GM12873 (cell line): Measurements from ENCODE around the gene CDC42BPA.

Experiments used
- TF ChIP-seq, protein P1 (sequence below): IDR thresholded peaks from 2 replicates; pipeline ENCODE4 v1.5.1; 2012; ENCODE audit warnings: low read depth, mild to moderate bottlenecking, moderate library complexity, low read length, control low read depth; ENCODE audit not compliant: insufficient read depth; ENCODE audit errors: missing control alignments

The CDC42BPA gene

GRCh38 chr1:227225715-227226346, 92.5 kb downstream of the CDC42BPA start:
- TF ChIP-seq, protein P1, sequence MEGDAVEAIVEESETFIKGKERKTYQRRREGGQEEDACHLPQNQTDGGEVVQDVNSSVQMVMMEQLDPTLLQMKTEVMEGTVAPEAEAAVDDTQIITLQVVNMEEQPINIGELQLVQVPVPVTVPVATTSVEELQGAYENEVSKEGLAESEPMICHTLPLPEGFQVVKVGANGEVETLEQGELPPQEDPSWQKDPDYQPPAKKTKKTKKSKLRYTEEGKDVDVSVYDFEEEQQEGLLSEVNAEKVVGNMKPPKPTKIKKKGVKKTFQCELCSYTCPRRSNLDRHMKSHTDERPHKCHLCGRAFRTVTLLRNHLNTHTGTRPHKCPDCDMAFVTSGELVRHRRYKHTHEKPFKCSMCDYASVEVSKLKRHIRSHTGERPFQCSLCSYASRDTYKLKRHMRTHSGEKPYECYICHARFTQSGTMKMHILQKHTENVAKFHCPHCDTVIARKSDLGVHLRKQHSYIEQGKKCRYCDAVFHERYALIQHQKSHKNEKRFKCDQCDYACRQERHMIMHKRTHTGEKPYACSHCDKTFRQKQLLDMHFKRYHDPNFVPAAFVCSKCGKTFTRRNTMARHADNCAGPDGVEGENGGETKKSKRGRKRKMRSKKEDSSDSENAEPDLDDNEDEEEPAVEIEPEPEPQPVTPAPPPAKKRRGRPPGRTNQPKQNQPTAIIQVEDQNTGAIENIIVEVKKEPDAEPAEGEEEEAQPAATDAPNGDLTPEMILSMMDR = no peak

DNA sequence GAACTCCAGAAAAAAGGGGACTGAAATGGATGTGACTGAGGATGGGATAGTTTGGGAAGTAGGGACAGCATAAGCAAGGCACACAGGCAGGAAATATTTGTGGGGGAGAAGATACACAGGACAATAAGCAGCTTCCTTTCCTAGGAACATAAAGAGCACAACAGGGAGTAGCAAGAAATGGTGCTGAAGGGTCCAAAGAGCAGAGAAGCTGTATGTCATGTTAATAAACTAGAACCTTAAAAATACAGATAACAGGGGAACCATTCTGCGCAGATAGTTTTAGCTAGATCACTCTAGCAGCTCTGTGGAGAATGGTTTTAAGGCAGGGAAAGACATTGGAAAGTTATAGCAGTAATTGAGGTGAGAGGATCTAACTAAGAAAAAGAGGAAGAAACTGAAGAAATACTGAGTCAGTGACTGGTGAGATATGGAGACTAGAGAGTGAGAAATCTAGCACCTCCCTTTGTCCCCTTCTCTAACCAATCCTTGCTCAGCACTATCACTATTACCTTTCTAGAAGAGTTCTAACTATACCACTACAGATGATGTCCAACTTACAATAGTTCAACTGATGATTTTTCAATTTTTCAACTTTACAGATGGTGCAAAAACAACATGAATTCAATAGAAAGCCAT, 95.0 kb downstream of the CDC42BPA start:
- TF ChIP-seq, protein P1 = no peak

DNA sequence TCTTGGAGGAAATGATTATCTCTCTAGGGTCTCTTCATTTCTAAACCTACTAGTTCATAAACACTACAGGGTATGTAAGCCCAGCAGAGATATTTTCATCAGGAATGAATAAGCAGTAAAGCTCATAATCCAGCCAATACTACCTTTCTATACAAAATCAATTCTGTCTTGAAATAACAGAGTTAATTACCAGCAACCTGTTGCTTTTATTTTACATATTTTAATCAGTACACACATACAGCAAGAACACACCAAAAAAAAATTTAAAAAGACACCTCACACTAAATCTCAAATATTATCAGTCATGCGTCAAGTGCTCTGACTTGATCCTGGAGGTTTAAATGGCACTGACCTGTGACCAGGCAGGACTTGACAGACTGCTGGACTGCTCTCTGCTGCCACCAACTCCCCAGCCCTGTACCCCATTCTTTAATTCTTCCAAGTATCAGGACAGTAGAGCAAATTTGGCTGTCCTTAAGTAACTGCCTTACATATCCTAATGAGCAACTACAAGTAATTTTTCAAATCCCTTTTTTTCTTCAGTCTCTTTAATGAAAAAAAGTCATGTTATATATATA, 98.5 kb downstream of the CDC42BPA start:
- TF ChIP-seq, protein P1 = no peak

DNA sequence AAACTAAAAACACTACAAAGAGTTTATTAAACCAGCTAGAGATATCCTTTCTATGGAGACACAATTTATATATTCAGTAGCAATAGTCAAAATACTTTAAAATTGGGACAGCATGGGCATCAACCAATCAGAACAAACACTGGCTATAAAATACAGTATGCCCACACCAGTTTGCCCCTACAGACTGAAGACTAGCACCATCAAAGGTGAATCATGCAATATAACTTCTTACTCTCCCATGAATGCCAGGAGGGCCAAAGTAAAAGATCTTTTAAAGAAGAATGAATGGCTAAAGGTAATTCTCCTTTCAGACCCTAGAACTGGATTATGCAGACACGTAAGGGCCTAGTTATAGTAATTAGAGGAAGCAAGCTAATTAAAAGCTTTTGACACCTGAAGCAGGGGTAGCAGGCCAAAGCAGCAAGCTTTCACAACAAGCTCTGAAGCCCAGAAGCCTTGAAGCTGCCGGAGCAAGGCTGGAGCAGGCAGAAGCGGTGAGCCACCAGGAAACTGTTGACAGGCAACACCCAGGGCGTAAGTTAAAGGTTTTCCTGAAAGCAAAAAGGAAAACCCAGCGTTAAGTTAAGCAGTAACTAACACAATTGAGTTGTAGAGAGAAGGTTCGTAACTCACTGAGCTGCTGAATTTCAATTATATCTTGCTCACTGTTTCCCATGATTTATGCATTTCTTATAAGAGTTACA, 99.3 kb downstream of the CDC42BPA start:
- TF ChIP-seq, protein P1 = no peak

DNA sequence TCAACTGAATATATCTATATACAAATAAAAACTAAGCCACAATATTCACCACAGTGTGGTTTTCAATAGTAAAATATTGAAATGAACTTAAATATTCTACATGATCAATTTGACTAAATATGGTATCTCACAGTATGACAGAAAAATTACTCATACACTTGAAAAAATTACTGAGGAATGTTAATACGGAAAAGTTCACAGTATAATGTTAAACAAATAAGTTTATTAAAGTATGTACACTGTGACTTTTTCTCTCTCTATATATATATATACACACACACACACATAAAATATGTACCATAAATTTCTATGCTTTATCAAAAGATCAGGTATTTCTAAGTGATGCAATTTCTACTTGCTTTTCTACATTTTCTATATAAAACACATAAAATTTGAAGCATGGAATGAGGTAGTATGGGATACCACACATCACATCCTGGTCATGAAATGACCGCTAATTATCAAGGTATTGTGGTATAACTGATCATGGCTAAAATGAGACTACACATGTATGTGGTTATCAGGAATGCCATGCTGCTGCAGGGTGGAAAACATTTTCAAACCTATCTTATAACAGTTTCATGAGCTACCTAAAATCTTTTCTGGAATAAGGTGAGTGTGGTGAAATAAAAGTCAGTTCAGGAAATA, 102.3 kb downstream of the CDC42BPA start:
- TF ChIP-seq, protein P1 = no peak

GRCh38 chr1:227214207-227214606, 104.1 kb downstream of the CDC42BPA start:
- TF ChIP-seq, protein P1 = no peak
